Peyer's patch (tissue), 4 donors: ENCODE results near the gene RBM34. TPM values are rescaled to one million over a fixed set of nuclear protein-coding genes. Genes with fewer than 3 reads are reported as not detected.
"Not testable (repeated sequence)": the region's sequence is repeated elsewhere in the genome, so short reads cannot be mapped to it uniquely, and the experiment has no call there.

ENCODE experiments used
- DNase-seq, 3 donors: peaks; one replicate each; pipeline ENCODE4 v3.0.0-alpha.2; 2017 to 2019
- H3K27ac ChIP-seq, 4 donors: fragments of 200-600 bp; sonication (generic); one replicate each; pipeline ENCODE4 v1.5.1; 2016 to 2019
- H3K27me3 ChIP-seq, 2 donors: fragments of 200-600 bp; sonication (generic); one replicate each; pipeline ENCODE4 v1.5.1; 2019
- H3K36me3 ChIP-seq, 3 donors: fragments of 200-600 bp; sonication (generic); one replicate each; pipeline ENCODE4 v1.5.1; 2016 to 2019
- H3K4me1 ChIP-seq, 4 donors: fragments of 200-600 bp; sonication (generic); one replicate each; pipeline ENCODE4 v1.5.1; 2016 to 2019
- H3K4me3 ChIP-seq, 4 donors: fragments of 200-600 bp; sonication (generic); 1 replicate in 3 of 4; 2 replicates in 1 of 4; pipeline ENCODE4 v1.5.1; 2016 to 2019; ENCODE audit warnings: mild to moderate bottlenecking in 1 of 4
- H3K9me3 ChIP-seq, 4 donors: fragments of 200-600 bp; sonication (generic); one replicate each; pipeline ENCODE4 v1.5.1; 2016 to 2019; ENCODE audit warnings: mild to moderate bottlenecking in 1 of 4
- POLR2A ChIP-seq, 2 donors: fragments of 450-650 bp; IDR thresholded peaks; one replicate each; pipeline ENCODE4 v1.5.1; 2017; ENCODE audit warnings: antibody characterized with exemption in 2 of 2, mild to moderate bottlenecking in 2 of 2, moderate library complexity in 2 of 2
- small RNA-seq, 2 donors: library from RNA; depleted of rRNA; stranded (forward); fragments of <200 nt; gene quantifications; one replicate each; pipeline ENCODE3, GENCODE V24; 2016
- total RNA-seq, 4 donors: library from RNA; depleted of rRNA; stranded (reverse); fragments of >200 nt; gene quantifications; one replicate each; pipeline ENCODE4 v1.1.0, GENCODE V29; 2016
- TF ChIP-seq, protein P1 (sequence below), 6 experiments: fragments of 450-650 bp in 4 of 6; fragments of 200-600 bp in 2 of 6; sonication (generic) in 1 of 6; IDR thresholded peaks; one replicate each; pipeline ENCODE4 v1.5.1; 2017 to 2019; ENCODE audit warnings: antibody characterized with exemption in 6 of 6, mild to moderate bottlenecking in 3 of 6, moderate library complexity in 1 of 6

RBM34 gene
- total RNA-seq, 4 donors from 2014 or later: 21.5 to 110 (median 33.1) TPM

DNA sequence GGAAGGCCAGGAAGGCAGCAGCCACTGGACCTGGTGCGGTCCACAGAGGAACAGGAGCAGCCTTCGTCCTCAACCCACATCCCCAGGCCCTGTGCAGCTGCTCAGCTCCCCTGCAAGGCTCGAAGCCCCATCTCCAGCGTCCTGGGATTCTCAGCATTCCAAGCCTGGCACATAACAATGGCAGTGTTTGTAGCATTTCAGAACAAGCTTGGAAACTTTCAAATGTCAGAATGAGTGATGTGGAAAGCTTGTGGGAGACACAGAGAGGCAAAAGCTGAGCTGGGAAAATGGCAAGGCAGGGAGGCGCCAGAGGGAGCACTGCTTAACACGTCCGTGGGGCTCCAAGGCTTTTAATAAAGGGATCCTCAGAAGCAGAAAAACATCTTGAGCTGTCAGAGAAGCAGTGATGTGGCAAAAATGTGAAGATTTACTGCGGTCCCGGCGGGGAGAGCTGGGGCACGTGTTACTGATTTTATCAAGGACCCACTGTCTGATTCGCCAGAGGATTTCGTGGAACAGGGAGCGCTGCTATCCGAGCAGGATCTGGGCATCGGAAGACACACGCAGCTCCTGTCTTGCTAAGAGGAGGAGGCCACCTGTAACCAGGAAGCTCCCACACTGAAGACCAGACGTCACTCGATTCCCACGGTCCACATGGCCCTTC lies 70.5 kb downstream of the RBM34 start:
- no peak overlapping the region for H3K27ac ChIP-seq
- no peak overlapping the region for H3K4me3 ChIP-seq
- H3K9me3 ChIP-seq: no peaks in the 10 kb centered on the region
- TF ChIP-seq, protein P1, sequence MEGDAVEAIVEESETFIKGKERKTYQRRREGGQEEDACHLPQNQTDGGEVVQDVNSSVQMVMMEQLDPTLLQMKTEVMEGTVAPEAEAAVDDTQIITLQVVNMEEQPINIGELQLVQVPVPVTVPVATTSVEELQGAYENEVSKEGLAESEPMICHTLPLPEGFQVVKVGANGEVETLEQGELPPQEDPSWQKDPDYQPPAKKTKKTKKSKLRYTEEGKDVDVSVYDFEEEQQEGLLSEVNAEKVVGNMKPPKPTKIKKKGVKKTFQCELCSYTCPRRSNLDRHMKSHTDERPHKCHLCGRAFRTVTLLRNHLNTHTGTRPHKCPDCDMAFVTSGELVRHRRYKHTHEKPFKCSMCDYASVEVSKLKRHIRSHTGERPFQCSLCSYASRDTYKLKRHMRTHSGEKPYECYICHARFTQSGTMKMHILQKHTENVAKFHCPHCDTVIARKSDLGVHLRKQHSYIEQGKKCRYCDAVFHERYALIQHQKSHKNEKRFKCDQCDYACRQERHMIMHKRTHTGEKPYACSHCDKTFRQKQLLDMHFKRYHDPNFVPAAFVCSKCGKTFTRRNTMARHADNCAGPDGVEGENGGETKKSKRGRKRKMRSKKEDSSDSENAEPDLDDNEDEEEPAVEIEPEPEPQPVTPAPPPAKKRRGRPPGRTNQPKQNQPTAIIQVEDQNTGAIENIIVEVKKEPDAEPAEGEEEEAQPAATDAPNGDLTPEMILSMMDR (IDR thresholded peaks at IDR 0.05): no peak
- H3K36me3 ChIP-seq: no peaks in the 10 kb centered on the region
- peaks cover 0 to 12% (median 0%) of the 10 kb centered on the region in 4 donors for H3K4me1 ChIP-seq
- DNase-seq: peak in 1 of 3 donors; percentile 39
- H3K27me3 ChIP-seq: no peaks in the 10 kb centered on the region

DNA sequence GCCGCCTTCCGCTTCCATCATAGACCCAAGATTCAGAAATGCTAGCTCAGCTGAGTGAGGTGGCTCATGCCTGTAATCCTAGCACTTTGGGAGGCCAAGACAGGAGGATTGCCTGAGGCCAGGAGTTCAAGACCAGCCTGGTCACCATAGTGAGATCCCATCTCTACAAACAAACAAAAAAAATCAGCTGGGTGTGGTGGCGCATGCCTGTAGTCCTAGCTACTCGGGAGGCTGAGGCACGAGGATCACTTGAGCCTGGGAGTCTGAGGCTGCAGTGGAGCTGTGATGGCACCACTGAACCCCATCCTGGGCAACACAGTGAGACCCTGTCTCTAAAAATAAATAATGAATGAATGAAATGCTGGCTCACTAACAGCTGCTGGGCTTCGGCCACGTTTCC lies 72.1 kb downstream of the RBM34 start:
- TF ChIP-seq, protein P1 (IDR thresholded peaks at IDR 0.05): no peak
- TF ChIP-seq POLR2A (IDR thresholded peaks at IDR 0.05): no peak
- Histone ChIP-seq H3K27me3 (no peaks in the 10 kb centered on the region), H3K4me1 (peaks cover 0 to 13% (median 0%) of the 10 kb centered on the region in 4 donors), H3K4me3 (no peak overlapping the region), H3K9me3 (no peaks in the 10 kb centered on the region), H3K36me3 (no peaks in the 10 kb centered on the region), H3K27ac (no peak overlapping the region)
- DNase-seq: peak in 1 of 3 donors; percentile 21

DNA sequence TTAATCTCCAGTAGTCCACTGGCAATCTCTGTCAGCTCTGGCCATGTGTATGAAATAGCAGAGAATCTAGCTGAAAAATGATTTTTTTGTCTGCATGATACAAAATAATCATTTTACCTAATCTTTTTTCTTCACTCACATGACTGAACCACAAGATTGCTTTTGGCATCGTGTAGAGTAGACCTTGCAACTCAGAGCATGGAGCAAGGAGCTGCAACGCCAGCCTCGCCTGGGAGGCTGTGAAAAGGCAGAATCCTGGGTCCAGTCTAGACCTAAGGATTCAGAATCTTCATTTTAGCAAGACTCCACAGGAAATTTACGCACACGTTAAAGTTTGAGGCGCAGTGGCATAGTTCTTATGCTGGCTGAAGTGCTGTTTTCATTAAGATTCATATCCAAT lies 72.6 kb downstream of the RBM34 start:
- Histone ChIP-seq H3K36me3 (no peaks in the 10 kb centered on the region), H3K4me3 (no peak overlapping the region), H3K27me3 (no peaks in the 10 kb centered on the region), H3K27ac (no peak overlapping the region), H3K9me3 (no peaks in the 10 kb centered on the region), H3K4me1 (peaks cover 0 to 13% (median 1%) of the 10 kb centered on the region in 4 donors)
- DNase-seq: peak in 1 of 3 donors; percentile 24
- TF ChIP-seq, protein P1 (IDR thresholded peaks at IDR 0.05): no peak
- no peak for TF ChIP-seq POLR2A (IDR thresholded peaks at IDR 0.05)

DNA sequence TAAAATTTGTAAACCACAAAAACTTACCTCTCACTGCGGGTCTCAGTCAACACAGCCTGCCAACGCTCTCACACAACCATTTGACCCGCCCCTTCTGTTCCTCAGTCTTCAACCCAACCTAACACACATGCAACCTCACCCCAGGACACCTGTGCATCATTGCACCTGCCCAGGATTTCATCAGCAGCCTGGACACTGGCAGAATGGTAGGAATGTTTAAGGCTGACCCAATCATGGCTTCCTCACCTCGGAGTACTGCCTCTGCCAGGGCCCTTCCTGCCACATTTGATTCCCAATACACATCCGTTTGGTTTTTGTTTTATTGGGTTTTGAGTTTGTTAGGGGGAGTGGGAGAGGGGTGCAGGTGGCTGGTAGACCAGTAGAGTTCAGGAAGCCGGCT lies 73.1 kb downstream of the RBM34 start:
- H3K36me3 ChIP-seq: no peaks in the 10 kb centered on the region
- no peak overlapping the region for H3K4me3 ChIP-seq
- no peak overlapping the region for H3K27ac ChIP-seq
- H3K9me3 ChIP-seq: no peaks in the 10 kb centered on the region
- H3K27me3 ChIP-seq: no peaks in the 10 kb centered on the region
- peak in 2 of 3 donors; percentile 9 to 32 for DNase-seq
- peaks cover 0 to 13% (median 4%) of the 10 kb centered on the region in 4 donors for H3K4me1 ChIP-seq
- TF ChIP-seq, protein P1 (IDR thresholded peaks at IDR 0.05): no peak
- no peak for TF ChIP-seq POLR2A (IDR thresholded peaks at IDR 0.05)

DNA sequence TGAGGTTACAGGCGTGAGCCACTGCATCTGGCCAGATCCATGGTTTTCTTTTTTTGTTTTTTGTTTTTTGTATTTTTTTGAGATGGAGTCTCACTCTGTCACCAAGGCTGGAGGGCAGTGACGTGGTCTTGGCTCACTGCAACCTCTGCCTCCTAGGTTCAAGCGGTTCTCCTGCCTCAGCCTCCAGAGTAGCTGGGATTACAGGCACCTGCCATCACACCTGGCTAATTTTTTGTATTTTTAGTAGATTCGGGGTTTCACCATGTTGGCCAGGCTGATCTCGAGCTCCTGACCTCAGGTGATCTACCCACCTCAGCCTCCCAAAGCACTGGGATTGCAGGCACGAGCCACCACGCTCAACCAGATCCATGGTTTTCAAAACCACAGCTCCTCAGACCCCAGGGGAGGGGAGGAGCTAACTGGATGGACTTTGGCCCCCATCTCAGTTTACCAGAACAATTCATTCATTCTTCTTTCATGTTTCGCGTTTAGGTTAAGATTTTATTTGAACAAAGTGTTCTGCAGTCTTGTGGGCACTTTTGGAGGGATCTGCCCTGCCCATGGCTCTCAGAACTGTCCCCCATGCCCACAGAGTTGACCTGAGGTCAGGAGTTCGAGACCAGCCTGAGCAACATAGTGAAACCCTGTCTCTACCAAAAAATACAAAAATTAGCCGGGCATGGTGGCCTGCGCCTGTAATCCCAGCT lies 75.5 kb downstream of the RBM34 start:
- DNase-seq, H3K36me3 ChIP-seq, H3K27ac ChIP-seq, H3K4me3 ChIP-seq, H3K9me3 ChIP-seq, H3K27me3 ChIP-seq: not testable (repeated sequence)
- H3K4me1 ChIP-seq: peaks cover 0 to 27% (median 7%) of the 10 kb centered on the region in 4 donors

Small RNA genes within 50 kb of the gene (small RNA-seq; reads per million reads assigned to genes)
- gene AL732292.1 (0 reads per million in 2 donors), gene MIR4753 (0 reads per million in 2 donors), gene SNORA14B (1.3 to 4.7 reads per million in 2 donors)

Other genes with a start within 250 kb of the RBM34 start
- 10 to 100 TPM; 38.0 to 44.3 (median 42.8) TPM for gene TOMM20, start 32.4 kb downstream of the RBM34 start, total RNA-seq
- 100 to 1,000 TPM in 1 of 4 donors, 10 to 100 TPM in 3; 27.0 to 172 (median 70.8) TPM for gene ARID4B, start 166.9 kb upstream of the RBM34 start, total RNA-seq
- 10 to 100 TPM; 12.3 to 23.1 (median 18.5) TPM for gene GGPS1, start 167.3 kb upstream of the RBM34 start, total RNA-seq
- gene TBCE, start 206.2 kb upstream of the RBM34 start, total RNA-seq: 10 to 100 TPM; 17.6 to 58.6 (median 36.4) TPM